Nucleus accumbens (tissue), 56 donors: ENCODE data around the gene AR.
"Not testable (repeated sequence)": the region's sequence is repeated elsewhere in the genome, so short reads cannot be mapped to it uniquely, and the experiment has no call there.

Experiments
- DNase-seq, 56 donors: peaks; one replicate each; lab custom pipeline; 2025; lab: John Stamatoyannopoulos, UW

The AR gene

GRCh38 chrX:67622053-67622585 is 78.3 kb downstream of the AR start:
- no peak for DNase-seq

GRCh38 chrX:67624325-67624724 is 80.5 kb downstream of the AR start:
- DNase-seq, result no peak

GRCh38 chrX:67635424-67635823 is 91.6 kb downstream of the AR start:
- no peak for DNase-seq

- no peak for DNase-seq
Observed at GRCh38 chrX:67636532-67636931, 92.7 kb downstream of the AR start.

- DNase-seq, result not testable (repeated sequence)
Observed at GRCh38 chrX:67637293-67637692, 93.5 kb downstream of the AR start.

GRCh38 chrX:67648361-67648760 is 104.5 kb downstream of the AR start:
- DNase-seq, result no peak

GRCh38 chrX:67651437-67652142 is 107.8 kb downstream of the AR start:
- no peak for DNase-seq

- DNase-seq, result no peak
Observed at GRCh38 chrX:67652543-67652942, 108.7 kb downstream of the AR start.

GRCh38 chrX:67654301-67654700 is 110.5 kb downstream of the AR start:
- no peak for DNase-seq

GRCh38 chrX:67665583-67665982 is 121.8 kb downstream of the AR start:
- no peak for DNase-seq

- DNase-seq, result not testable (repeated sequence)
Observed at GRCh38 chrX:67670717-67671116, 126.9 kb downstream of the AR start.

- DNase-seq, result no peak
Observed at GRCh38 chrX:67673741-67674274, 130.0 kb downstream of the AR start.

- no peak for DNase-seq
Observed at GRCh38 chrX:67674741-67675140, 130.9 kb downstream of the AR start.

GRCh38 chrX:67684136-67684535 is 140.3 kb downstream of the AR start:
- no peak for DNase-seq

- no peak for DNase-seq
Observed at GRCh38 chrX:67692246-67692645, 148.4 kb downstream of the AR start.

- DNase-seq, result no peak
Observed at GRCh38 chrX:67693928-67694327, 150.1 kb downstream of the AR start.

GRCh38 chrX:67697452-67697851 is 153.6 kb downstream of the AR start:
- no peak for DNase-seq

- no peak for DNase-seq
Observed at GRCh38 chrX:67700602-67701001, 156.8 kb downstream of the AR start.

GRCh38 chrX:67714004-67714403 is 170.2 kb downstream of the AR start:
- no peak for DNase-seq

GRCh38 chrX:67717571-67717970 is 173.8 kb downstream of the AR start:
- DNase-seq, result no peak

- no peak for DNase-seq
Observed at GRCh38 chrX:67718926-67719325, 175.1 kb downstream of the AR start.

GRCh38 chrX:67720344-67720743 is 176.5 kb downstream of the AR start:
- DNase-seq, result no peak
